Activated CD8-positive, alpha-beta memory T cell treated with anti-CD3 and anti-CD28 coated beads, Interleukin-2, amount 50 U/mL, for 24 hours (primary cell): Measurements from ENCODE around the gene CLDN15.
"Not testable (repeated sequence)": the region's sequence is repeated elsewhere in the genome, so short reads cannot be mapped to it uniquely, and the experiment has no call there.

ENCODE experiments used
- DNase-seq: peaks from one replicate; pipeline ENCODE4 v3.0.0-alpha.2; 2020; ENCODE audit errors: extremely low read depth

Gene CLDN15

DNA sequence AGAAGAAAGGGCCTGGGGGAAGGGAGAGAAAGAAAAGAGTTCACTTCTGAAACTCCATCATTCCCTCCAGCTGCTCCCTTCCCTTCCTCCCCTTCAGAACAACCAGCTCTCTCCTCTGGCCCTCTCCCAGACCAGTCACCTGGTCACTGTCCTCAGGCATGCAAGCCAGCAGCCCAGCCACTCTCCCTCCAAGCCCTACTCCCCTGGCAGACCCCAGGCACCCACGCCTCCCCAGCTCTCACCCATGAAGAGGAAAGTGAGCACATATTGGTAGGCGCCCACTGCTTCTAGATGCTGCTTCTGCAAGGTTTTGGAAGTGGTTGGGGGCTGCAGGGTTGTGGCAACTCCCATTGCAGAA, 37.1 kb downstream of the CLDN15 start:
- no peak for DNase-seq

DNA sequence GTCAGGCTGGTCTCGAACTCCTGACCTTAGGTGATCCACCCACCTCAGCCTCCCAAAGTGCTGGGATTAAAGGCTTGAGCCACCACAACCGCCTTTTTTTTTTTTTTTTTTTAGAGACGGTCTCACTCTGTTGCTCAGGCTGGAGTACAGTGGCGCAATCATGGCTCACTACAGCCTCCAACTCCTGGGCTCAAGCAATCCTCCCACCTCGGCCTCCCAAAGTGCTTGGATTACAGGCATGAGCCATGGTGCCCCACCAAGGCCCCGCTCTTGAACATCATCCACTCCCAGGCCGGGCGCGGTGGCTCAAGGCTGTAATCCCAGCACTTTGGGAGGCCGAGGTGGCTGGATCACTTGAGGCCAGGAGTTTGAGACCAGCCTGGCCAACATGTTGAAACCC, 38.1 kb downstream of the CLDN15 start:
- DNase-seq = not testable (repeated sequence)

DNA sequence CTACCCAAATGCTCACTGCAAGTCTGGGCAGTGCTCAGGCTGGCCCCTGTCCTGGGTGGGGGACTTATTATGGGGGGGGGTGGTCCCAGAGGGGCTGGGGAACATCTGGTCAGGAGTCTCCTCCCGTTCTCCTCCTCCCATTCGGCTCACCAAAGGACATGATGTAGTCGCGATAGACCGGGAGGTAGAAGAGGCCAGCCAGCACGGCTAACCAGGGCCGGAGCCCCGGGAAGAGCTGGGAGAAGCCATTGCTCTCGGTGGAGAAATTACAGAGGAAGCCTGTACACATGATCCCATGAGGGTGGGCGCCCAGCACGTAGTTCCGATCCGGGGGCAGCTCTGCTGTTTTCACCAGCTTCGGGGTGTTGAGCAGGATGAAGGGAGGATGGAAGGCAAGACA, 39.1 kb downstream of the CLDN15 start:
- no peak for DNase-seq

DNA sequence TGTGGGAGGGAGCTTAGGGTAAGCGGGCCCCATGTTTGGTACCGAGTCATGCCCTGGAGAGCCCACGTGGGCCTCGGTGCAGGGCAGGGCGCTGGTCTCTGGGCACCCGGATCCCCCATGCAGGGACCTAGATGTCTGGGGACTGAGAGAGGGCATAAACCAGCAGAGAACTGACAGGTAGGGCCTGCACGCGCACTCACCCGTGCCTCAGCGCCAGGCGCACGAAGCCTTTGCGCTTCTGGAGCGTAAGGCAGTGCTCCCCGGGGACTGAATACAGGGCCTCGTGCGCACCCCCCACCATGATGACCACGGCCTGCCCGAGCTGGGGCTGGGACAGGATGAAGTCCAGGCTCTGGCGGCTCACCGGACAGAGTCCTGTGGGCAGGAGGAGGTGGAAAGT, 39.6 kb downstream of the CLDN15 start:
- no peak for DNase-seq

DNA sequence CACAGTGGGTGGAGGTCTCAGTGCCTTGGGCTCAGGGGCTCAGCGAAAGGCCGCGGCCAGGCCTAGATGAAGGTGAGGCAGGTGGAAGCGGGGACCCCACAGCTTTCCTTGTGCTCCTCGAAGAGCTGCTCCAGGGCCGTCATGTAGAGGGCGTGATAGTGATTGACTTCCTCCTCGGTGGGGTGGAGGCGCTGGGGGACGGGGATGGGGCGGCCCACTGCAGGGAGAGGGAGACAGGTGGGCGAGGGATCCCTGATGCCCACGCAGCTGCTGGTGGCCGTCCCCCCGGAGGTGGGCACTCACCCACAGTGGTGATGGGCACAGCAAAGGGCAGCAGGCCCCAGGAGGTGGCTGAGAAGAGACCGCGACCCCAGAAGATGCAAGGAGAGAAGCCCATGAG, 41.7 kb downstream of the CLDN15 start:
- DNase-seq = no peak

DNA sequence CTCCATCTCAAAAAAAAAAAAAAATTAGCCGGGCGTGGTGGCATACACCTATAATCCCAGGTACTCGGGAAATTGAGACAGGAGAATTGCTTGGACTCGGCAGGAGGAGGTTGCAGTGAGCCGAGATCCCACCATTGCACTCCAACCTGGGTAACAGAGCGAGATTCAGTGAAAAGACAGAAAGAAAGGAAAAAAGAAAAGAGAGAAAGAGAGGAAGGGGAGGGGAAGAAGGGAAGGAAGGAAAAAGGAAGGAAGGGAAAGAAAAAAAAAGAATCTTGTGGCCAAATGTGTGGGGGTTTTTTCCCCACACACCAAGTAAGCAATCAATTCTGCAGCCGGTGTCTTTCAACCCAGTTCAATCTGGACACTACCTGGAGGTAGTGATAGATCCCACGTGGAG, 48.5 kb downstream of the CLDN15 start:
- DNase-seq = no peak

DNA sequence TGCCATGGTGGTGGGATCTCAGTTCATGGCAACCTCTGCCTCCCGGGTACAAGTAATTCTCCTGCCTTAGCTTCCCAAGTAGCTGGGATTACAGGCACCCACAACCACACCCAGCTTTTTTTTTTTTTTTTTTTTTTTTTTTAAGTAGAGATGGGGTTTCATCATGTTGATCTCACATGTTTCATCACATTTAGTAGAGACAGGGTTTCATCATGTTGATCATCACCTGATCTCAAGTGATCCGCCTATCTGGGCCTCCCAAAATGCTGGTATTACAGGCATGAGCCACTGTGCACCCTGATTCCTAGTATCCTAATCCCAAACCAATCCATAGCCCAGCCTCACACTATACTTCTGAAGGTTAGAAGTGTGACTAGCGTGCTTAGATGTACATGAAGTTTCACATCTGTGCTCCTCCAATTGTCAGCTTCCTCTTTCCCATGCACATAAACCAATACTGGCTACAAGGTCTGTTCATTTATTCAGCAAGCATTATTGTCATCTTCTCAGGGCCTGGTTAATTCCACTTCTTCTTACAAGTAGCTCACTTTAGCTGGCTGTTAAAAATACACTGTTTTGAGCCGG, 50.7 kb downstream of the CLDN15 start:
- DNase-seq = no peak

DNA sequence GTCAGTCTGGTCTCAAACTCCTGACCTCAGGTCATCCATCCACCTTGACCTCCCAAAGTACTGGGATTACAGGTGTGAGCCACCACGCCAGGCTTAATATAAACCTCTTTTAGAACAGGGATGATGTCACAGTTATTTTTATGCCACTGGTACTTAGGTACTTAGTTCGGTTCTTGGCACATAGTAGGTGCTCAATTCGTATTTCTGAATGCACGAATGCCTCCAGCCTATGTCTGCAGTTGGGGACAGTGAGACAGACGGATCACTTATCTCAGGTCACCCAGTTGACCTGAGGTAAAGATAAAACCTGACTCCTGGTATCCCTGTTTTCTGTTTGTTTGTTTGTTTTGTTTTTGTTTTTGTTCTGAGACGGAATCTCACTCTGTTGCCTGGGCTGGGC, 51.4 kb downstream of the CLDN15 start:
- DNase-seq = no peak

DNA sequence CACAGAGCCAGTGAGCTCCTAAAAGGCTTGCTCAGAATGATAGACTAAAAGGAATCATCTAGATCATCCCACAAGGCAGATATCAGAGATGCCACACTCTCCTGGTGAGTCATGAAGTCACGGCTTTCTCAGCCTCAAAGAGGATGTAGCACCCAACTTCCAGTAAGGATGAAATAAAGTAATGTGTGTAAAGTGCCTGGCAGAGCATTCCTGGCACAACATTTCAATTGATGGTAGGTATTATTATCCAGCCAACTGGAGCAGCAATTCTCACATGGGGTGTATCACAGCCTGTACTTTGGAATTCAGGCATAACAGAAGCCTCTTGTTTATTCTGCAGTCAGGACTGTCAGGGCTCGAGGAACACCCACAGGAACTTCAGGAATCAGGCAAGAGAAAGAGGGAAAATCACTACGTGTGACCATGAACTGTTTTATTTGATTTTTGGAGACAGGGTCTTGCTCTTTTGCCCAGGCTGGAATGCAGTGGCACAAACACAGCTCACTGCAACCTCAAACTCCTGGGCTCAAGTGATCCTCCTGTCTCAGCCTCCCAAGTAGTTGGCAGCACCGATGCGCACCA, 52.3 kb downstream of the CLDN15 start:
- no peak for DNase-seq
